GM19043 (cell line): ENCODE data around the gene MRPL38.
A peak's percentile ranks its signal among the peaks of the same experiment; 100 is the strongest.

Experiments used
- ATAC-seq: cut with Tn5 transposase; IDR thresholded peaks from one replicate; pipeline ENCODE4 v1.9.1; 2021; ENCODE audit warnings: low read depth; ENCODE audit not compliant: unreplicated experiment

MRPL38 gene

GRCh38 chr17:75904749-75905521, at the start of gene MRPL38:
Gene MRPL38 (minus strand): TSS chr17:75904884. CDS start chr17:75904875, 9 bp downstream.
- ATAC-seq, result peak; percentile 99

- no peak for ATAC-seq
These were observed 46.3 kb upstream of the MRPL38 start for GRCh38 chr17:75950855-75951554.

DNA sequence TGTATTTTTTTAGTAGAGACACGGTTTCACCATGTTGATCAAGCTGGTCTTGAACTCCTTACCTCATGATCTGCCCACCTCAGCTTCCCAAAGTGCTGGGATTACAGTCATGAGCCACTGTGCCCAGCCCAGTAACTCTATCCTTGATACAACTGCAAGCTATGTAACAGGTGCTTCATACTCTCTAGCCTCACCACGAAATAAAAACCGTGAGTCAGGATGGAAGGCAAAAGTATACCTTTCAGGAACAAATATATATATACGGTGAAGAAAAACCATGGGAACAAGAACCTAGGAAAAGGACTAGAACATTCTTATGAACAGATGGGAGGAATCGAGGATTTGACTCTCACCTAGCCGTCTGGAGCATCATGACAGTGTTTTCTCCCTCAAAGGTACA, 45.7 kb upstream of the MRPL38 start:
- ATAC-seq, result no peak

GRCh38 chr17:75945211-75945610, 40.5 kb upstream of the MRPL38 start:
- no peak for ATAC-seq

- ATAC-seq, result no peak
These were observed 38.8 kb upstream of the MRPL38 start for GRCh38 chr17:75943491-75943890.

DNA sequence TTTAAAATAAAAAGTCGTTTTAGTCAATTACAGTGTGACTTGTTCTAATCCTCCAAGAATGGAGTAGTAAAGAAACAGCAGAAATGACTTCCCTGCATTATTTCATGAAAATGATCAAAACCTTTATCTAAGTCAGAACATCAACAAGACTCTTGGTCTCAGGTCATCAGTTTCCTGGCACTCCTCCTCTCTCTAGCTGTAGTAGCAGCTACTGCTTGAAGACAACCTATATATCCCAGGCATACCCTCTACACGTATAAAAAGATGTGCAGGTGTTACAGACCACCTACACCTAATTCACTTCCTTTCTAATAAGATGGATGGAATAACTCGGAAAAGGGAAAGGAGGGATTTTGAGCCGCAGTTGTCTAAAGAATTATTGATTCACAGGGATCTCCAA, 37.8 kb upstream of the MRPL38 start:
- no peak for ATAC-seq

GRCh38 chr17:75941442-75941819, 36.7 kb upstream of the MRPL38 start:
- ATAC-seq, result no peak

DNA sequence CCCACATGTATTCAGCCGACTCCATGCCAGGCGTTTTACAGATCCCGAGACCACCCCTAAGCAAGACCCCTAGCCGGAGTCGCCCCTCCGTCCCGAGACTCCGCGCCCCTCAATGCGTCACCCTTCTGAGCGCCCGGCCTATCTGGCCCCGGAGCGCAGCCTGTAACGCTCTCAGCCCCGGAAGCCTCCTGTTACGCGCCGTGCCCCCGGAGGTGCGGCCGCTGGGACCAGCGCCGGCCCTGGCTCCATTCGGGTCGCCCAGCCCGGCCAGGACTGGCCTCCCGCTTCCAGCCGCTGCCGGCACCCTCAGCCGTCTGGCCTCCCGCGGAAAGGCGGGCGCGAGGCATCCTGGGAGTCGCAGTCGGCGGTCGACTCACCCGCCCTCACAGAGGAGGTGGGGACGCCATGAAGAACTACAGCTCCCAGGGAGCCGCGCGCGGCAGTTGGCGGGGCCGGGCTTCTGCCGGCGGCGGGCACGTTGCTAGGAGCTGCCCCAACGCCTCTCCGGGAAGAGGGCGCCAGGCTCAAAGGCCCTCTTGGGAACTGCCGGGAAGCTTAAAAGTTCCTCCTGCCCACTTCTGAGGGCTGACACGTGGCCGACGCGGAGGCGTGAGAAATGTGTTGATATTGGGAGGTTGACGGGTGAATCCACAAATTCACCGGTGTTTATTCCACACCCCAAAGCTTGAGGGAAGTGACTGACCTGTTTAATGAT, 36.2 kb upstream of the MRPL38 start, which contains the start of gene FBF1:
Gene FBF1, minus strand, starts transcription at position 316 of the 715 bp plus-strand sequence. CDS start 2,893 bp downstream, outside the sequence.
- peak; percentile 99 for ATAC-seq

DNA sequence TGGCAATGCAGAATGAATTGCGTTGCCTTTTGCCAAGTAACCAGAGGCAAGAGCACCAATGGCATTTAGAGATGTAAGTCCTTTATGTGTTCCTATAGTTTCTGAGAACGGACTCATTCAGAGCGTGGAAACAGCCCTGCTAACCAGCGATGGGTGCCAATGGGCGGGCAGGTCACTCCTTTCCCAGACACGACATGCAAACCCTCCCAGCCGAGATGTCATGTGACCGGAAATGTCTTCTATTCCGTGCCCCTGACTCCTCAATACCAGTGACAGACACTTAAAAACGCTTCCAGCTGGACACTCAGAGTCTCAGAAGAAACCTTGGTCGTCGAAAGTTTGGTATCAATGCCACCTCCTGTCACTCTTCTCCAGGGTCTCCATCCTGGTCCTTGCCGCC, 33.0 kb upstream of the MRPL38 start:
- no peak for ATAC-seq

- ATAC-seq, result no peak
These were observed 29.1 kb upstream of the MRPL38 start for GRCh38 chr17:75933808-75934207.

- ATAC-seq, result no peak
These were observed 28.2 kb upstream of the MRPL38 start for GRCh38 chr17:75932852-75933251.

DNA sequence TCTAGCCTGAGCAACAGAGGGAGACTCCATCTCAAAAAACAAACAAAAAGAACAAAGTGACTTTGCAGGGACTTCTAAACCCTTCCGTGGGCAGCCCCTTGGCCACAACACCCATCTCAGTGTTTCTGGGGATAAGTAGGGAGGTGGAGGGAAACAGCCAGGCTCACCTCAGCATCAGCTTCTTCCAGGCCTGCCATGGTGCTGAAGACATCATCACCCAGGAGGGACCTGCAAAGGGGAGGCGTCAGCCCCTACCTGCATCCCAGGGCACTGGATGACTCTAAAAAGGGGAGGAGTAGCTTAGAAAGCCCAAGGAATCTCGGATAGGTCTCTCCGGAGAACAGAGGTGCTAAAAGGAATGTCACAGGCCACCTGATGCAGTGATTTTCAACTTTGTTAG, 26.4 kb upstream of the MRPL38 start:
- no peak for ATAC-seq

DNA sequence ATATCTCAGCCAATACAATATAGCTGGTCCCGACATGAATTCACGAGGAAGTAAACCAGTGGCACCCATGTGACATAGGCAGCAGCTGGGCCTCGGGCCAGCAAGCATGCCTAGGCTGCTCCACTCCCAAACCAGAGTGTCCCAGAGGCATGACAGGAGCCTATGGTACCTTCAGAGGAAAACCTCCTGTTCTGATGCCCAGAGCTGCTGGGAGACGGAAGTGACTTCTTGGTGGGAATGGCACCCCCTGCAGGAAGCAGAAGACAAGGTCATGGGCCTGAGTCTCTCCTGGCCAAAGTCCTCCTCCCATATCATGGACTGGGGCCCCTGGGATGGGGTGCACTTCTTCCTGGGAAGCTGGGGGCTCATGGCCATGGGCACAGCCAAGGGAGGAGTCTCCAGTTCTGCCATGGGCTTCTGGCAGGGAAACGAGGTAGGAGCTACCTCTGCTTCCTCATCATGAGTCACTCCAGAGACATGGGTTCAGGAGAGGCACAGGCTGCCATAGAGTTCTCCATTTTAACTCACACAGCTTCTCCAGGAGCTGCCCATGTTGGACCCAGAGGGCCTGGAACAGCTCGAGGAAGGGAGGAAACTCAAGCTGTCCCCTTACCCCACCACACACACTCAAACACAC, 22.7 kb upstream of the MRPL38 start:
- ATAC-seq, result no peak

- no peak for ATAC-seq
These were observed 21.8 kb upstream of the MRPL38 start for GRCh38 chr17:75926456-75926855.

DNA sequence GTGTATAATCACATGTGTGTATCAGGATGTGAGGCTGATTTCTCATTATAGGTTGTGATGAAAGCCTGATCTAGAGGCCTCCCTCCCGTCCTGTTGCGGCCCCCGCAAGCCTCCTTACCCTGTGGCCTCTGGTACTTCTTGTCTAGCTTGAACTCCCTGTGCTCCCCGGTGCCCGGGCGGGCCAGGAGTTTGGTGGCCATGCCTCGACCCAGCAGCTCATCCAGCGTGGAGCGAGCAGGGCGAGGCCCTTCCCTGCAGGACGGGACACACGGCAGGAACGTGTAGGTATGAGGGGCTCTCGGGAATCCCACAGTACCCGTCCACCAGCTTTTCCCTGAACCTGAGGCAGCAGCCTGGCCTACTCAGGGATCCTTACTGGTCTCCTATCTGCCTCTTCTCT, 21.2 kb upstream of the MRPL38 start:
- ATAC-seq, result no peak

- ATAC-seq, result no peak
These were observed 20.4 kb upstream of the MRPL38 start for GRCh38 chr17:75925103-75925502.

- no peak for ATAC-seq
These were observed 18.5 kb upstream of the MRPL38 start for GRCh38 chr17:75922963-75923874.

DNA sequence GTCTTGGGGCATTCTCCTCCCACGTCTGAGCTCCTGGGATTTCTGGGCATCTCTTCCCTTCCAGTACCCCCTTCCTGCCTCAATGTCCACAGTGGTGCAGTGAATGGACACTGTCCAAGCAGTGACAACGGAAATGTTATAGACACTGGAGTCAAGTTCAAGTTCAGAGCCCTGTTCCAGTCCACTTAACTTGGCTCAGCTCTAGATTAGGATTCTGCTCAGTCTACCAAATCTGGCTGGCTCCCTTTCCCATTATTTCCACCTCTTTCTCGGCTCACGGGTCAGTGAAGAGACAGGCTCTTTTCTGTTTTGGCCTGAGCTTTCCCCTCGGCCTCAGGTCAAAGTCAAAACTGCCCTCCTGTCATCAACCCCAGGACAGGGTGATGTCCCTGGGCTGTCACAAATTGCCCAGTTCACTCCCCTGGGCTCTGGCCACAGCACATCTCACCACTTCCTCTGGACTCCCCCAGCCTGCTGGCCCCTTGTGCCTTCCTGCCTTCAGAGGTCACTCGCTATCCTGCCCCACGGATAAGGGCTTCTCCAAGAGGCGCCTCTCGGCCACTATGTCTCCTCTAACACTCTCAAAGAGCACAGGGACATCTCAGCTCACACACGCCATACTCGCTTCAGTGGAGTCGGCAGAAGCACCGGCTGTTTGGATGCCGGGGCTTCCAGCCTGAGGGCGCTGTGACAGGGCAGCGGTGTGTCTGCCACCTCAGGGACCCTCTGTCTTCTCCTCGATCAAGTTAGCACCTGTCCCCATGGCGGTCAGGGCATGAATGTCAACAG, 17.7 kb upstream of the MRPL38 start:
- ATAC-seq, result no peak

DNA sequence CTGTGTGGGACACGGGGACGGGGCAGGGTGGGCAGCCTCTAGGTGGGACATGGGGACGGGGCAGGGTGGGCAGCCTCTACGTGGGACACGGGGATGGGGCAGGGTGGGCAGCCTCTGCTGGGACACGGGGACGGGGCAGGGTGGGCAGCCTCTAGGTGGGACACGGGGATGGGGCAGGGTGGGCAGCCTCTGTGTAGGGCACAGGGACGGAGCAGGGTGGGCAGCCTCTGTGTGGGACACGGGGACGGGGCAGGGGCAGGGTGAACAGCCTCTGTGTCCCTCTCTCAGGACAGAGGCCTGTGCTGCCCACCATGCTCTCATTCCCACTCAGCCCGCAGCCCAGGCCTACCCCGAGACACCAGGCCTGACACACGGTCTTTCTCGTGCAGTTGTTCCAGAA, 16.9 kb upstream of the MRPL38 start:
- ATAC-seq, result no peak
